HepG2 (cell line): ENCODE measurements around the gene CD4. TPM values are rescaled to one million over a fixed set of nuclear protein-coding genes. Genes with fewer than 3 reads are reported as not detected.

Experiments used
- ARID4A ChIP-seq: sonication (generic); formaldehyde crosslinking; IDR thresholded peaks from 2 replicates; pipeline ENCODE4 v1.5.0; 2020; ENCODE audit warnings: mild to moderate bottlenecking, missing genetic modification reagents, borderline replicate concordance
- ATM ChIP-seq: fragments of 450-650 bp; IDR thresholded peaks from 2 replicates; pipeline ENCODE4 v1.7.1; 2017; ENCODE audit warnings: mild to moderate bottlenecking, borderline replicate concordance
- JUN ChIP-seq: sonication (generic); formaldehyde crosslinking; IDR thresholded peaks from 2 replicates; pipeline ENCODE4 v1.4.0; 2020; ENCODE audit warnings: mild to moderate bottlenecking, missing genetic modification reagents
- KAT7 ChIP-seq: IDR thresholded peaks from 2 replicates; pipeline ENCODE4 v1.6.1; 2018; ENCODE audit warnings: borderline replicate concordance, missing compliant biosample characterization
- KAT8 ChIP-seq: IDR thresholded peaks from 2 replicates; pipeline ENCODE4 v1.6.1; 2016; ENCODE audit warnings: missing genetic modification reagents, missing compliant biosample characterization
- KLF13 ChIP-seq: sonication (generic); formaldehyde crosslinking; IDR thresholded peaks from 2 replicates; pipeline ENCODE4 v1.4.0; 2020; ENCODE audit warnings: mild to moderate bottlenecking, missing genetic modification reagents
- PTBP1 ChIP-seq: fragments of 200-400 bp; formaldehyde crosslinking; IDR thresholded peaks from 2 replicates; pipeline ENCODE4 v1.6.1; 2018; ENCODE audit warnings: low read length, low read depth; ENCODE audit not compliant: poor library complexity, severe bottlenecking
- SALL2 ChIP-seq: sonication (generic); formaldehyde crosslinking; IDR thresholded peaks from 2 replicates; pipeline ENCODE4 v1.8.1; 2023; ENCODE audit warnings: mild to moderate bottlenecking, missing genetic modification reagents, inconsistent platforms
- SRY ChIP-seq: sonication (generic); formaldehyde crosslinking; IDR thresholded peaks from 2 replicates; pipeline ENCODE4 v1.8.0; 2022; ENCODE audit warnings: mild to moderate bottlenecking, missing genetic modification reagents
- ZNF280B ChIP-seq: sonication (generic); formaldehyde crosslinking; IDR thresholded peaks from 2 replicates; pipeline ENCODE4 v1.5.0; 2020; ENCODE audit warnings: missing genetic modification reagents, mild to moderate bottlenecking, borderline replicate concordance
- ZNF33B ChIP-seq: sonication (generic); formaldehyde crosslinking; IDR thresholded peaks from 2 replicates; pipeline ENCODE4 v1.5.1; 2020; ENCODE audit warnings: mild to moderate bottlenecking, missing genetic modification reagents
- ZNF496 ChIP-seq: sonication (generic); formaldehyde crosslinking; IDR thresholded peaks from 2 replicates; pipeline ENCODE4 v1.8.1; 2023; ENCODE audit warnings: mild to moderate bottlenecking, moderate library complexity, missing genetic modification reagents; ENCODE audit not compliant: insufficient replicate concordance
- ZNF546 ChIP-seq: sonication (generic); formaldehyde crosslinking; conservative IDR thresholded peaks from 2 replicates; pipeline ENCODE4 v1.8.1; 2023; ENCODE audit warnings: mild to moderate bottlenecking, missing genetic modification reagents
- ZNF550 ChIP-seq: sonication (generic); formaldehyde crosslinking; IDR thresholded peaks from 2 replicates; pipeline ENCODE4 v1.4.0; 2020; ENCODE audit warnings: mild to moderate bottlenecking, missing genetic modification reagents, borderline replicate concordance
- ZSCAN30 ChIP-seq: sonication (generic); formaldehyde crosslinking; IDR thresholded peaks from 2 replicates; pipeline ENCODE4 v1.5.0; 2020; ENCODE audit warnings: mild to moderate bottlenecking, missing genetic modification reagents
- polyA plus RNA-seq, 8 experiments: library from polyadenylated mRNA; depleted of rRNA in 3 of 8; stranded (reverse) in 7 of 8; unstranded in 1 of 8; fragments of >200 nt; fragmentation: Illumina TruSeq in 4 of 8; extraction: Trizol in 4 of 8; gene quantifications; 2 replicates each; pipeline versions ENCODE4 v1.2.1 to v1.2.3, GENCODE V29; 2011 to 2016; ENCODE audit warnings: low read depth in 4 of 8, missing spikeins in 1 of 8, mixed read lengths in 1 of 8; ENCODE audit not compliant: insufficient read depth in 1 of 8
- total RNA-seq, 5 experiments: library from RNA; depleted of rRNA; stranded (reverse); fragments of >200 nt; fragmentation: Illumina TruSeq; extraction: Trizol; gene quantifications; 2 replicates each; pipeline ENCODE4 v1.2.3, GENCODE V29; 2016; ENCODE audit warnings: low read depth in 1 of 5
- TF ChIP-seq, protein P1 (sequence below): sonication (generic); formaldehyde crosslinking; conservative IDR thresholded peaks from 2 replicates; pipeline ENCODE4 v1.4.0; 2020; ENCODE audit warnings: mild to moderate bottlenecking, missing genetic modification reagents, moderate library complexity
- TF ChIP-seq, protein P2 (sequence below): sonication (generic); formaldehyde crosslinking; conservative IDR thresholded peaks from 2 replicates; pipeline ENCODE4 v1.8.0; 2022; ENCODE audit warnings: mild to moderate bottlenecking, moderate library complexity, missing genetic modification reagents

The CD4 gene
- total and polyA plus RNA-seq, 2 of the 13 experiments (the other 11 are each of a cell fraction or from before 2014, with no cell fraction given), result 0.07 to 0.95 TPM

GRCh38 chr12:6764011-6764828, 25.1 kb upstream of the CD4 start (continued):
- TF ChIP-seq ZNF280B (CRISPR knock-in tag), result no peak
- TF ChIP-seq JUN (CRISPR knock-in tag), result no peak
- TF ChIP-seq PTBP1, result no peak
- TF ChIP-seq ZNF496 (CRISPR knock-in tag), result no peak
- TF ChIP-seq KAT7 (CRISPR knock-in tag), result no peak
- TF ChIP-seq ZNF33B (CRISPR knock-in tag), result no peak
- TF ChIP-seq, protein P1, sequence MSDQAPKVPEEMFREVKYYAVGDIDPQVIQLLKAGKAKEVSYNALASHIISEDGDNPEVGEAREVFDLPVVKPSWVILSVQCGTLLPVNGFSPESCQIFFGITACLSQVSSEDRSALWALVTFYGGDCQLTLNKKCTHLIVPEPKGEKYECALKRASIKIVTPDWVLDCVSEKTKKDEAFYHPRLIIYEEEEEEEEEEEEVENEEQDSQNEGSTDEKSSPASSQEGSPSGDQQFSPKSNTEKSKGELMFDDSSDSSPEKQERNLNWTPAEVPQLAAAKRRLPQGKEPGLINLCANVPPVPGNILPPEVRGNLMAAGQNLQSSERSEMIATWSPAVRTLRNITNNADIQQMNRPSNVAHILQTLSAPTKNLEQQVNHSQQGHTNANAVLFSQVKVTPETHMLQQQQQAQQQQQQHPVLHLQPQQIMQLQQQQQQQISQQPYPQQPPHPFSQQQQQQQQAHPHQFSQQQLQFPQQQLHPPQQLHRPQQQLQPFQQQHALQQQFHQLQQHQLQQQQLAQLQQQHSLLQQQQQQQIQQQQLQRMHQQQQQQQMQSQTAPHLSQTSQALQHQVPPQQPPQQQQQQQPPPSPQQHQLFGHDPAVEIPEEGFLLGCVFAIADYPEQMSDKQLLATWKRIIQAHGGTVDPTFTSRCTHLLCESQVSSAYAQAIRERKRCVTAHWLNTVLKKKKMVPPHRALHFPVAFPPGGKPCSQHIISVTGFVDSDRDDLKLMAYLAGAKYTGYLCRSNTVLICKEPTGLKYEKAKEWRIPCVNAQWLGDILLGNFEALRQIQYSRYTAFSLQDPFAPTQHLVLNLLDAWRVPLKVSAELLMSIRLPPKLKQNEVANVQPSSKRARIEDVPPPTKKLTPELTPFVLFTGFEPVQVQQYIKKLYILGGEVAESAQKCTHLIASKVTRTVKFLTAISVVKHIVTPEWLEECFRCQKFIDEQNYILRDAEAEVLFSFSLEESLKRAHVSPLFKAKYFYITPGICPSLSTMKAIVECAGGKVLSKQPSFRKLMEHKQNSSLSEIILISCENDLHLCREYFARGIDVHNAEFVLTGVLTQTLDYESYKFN (CRISPR knock-in tag), result peak; percentile 29; the same call in 1 of the 2 replicates
- TF ChIP-seq KLF13, result no peak
- TF ChIP-seq ZNF546, result no peak
- TF ChIP-seq ZSCAN30 (CRISPR knock-in tag), result no peak
- TF ChIP-seq SRY (CRISPR knock-in tag), result no peak
- TF ChIP-seq ATM, result no peak
- no peak for TF ChIP-seq SALL2 (CRISPR knock-in tag)
- TF ChIP-seq ARID4A (CRISPR knock-in tag), result peak; percentile 28; the same call in 1 of the 2 replicates
- TF ChIP-seq KAT8, result no peak
- TF ChIP-seq ZNF550 (CRISPR knock-in tag), result no peak
- TF ChIP-seq, protein P2, sequence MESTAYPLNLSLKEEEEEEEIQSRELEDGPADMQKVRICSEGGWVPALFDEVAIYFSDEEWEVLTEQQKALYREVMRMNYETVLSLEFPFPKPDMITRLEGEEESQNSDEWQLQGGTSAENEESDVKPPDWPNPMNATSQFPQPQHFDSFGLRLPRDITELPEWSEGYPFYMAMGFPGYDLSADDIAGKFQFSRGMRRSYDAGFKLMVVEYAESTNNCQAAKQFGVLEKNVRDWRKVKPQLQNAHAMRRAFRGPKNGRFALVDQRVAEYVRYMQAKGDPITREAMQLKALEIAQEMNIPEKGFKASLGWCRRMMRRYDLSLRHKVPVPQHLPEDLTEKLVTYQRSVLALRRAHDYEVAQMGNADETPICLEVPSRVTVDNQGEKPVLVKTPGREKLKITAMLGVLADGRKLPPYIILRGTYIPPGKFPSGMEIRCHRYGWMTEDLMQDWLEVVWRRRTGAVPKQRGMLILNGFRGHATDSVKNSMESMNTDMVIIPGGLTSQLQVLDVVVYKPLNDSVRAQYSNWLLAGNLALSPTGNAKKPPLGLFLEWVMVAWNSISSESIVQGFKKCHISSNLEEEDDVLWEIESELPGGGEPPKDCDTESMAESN (CRISPR knock-in tag), result peak; percentile 22; the same call in 1 of the 2 replicates
